Measurements from ENCODE around the gene STATH.

STATH gene

GRCh38 chr4:69974631-69975030 is 21.1 kb upstream of the STATH start:
- no peak for TF ChIP-seq CTCF (IDR thresholded peaks at IDR 0.05)
- Histone ChIP-seq H3K4me1 (no peaks in the 10 kb centered on the region), H3K79me2 (no peaks in the 10 kb centered on the region), H2AFZ (no peak overlapping the region), H3K4me2 (ENCODE audit: low read length) (no peak overlapping the region), H3K9ac (no peak overlapping the region), H3K27ac (no peak overlapping the region), H3K9me3 (ENCODE audit: control insufficient read depth, low read length) (no peaks in the 10 kb centered on the region), H3K36me3 (ENCODE audit: control insufficient read depth, insufficient read depth, low read length) (no peaks in the 10 kb centered on the region), H3K27me3 (ENCODE audit: control insufficient read depth, insufficient read depth, low read length) (no peaks in the 10 kb centered on the region), H3K4me3 (ENCODE audit: low read depth, low read length) (no peak overlapping the region)

- H2AFZ ChIP-seq, result no peak overlapping the region
- no peak overlapping the region for H3K27ac ChIP-seq
Observed at GRCh38 chr4:69977582-69977981, 18.2 kb upstream of the STATH start.

DNA sequence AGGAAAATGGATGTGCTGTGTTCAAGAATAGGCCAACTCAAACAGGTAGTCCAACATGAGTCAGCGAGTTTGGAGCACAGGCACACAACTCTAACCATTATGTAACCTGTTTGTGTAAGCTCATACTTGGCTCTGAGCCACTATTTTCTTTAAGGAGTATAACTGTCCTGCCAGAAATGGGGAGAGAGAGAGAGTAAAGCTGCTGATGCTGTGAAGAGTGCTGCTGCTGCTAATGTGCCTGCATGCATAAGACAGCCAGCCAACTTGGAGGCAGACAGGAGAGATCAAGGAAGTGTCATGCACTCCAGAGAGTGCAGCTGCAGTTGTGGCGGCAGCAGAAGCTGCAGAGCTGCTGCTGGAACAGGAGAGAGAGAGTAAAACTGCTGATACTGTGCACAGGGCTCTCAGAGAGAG is 11.7 kb upstream of the STATH start:
- no peak overlapping the region for H3K9ac ChIP-seq
- no peak overlapping the region for H3K27ac ChIP-seq
- no peak for TF ChIP-seq CTCF (IDR thresholded peaks at IDR 0.05)
- H3K36me3 ChIP-seq (ENCODE audit: control insufficient read depth, insufficient read depth, low read length), result no peaks in the 10 kb centered on the region
- no peaks in the 10 kb centered on the region for H3K79me2 ChIP-seq
- H3K27me3 ChIP-seq (ENCODE audit: control insufficient read depth, insufficient read depth, low read length), result no peaks in the 10 kb centered on the region
- H2AFZ ChIP-seq, result no peak overlapping the region
- no peak overlapping the region for H3K4me3 ChIP-seq (ENCODE audit: low read depth, low read length)
- H3K4me1 ChIP-seq, result no peaks in the 10 kb centered on the region
- no peaks in the 10 kb centered on the region for H3K9me3 ChIP-seq (ENCODE audit: control insufficient read depth, low read length)
- no peak overlapping the region for H3K4me2 ChIP-seq (ENCODE audit: low read length)

More at GRCh38 chr4:69977582-69977981, 18.2 kb upstream of the STATH start:
- Histone ChIP-seq H3K4me3 (ENCODE audit: low read depth, low read length) (no peak overlapping the region), H3K9ac (no peak overlapping the region), H3K27me3 (ENCODE audit: control insufficient read depth, insufficient read depth, low read length) (no peaks in the 10 kb centered on the region), H3K79me2 (no peaks in the 10 kb centered on the region), H3K4me2 (ENCODE audit: low read length) (no peak overlapping the region), H3K9me3 (ENCODE audit: control insufficient read depth, low read length) (no peaks in the 10 kb centered on the region), H3K36me3 (ENCODE audit: control insufficient read depth, insufficient read depth, low read length) (no peaks in the 10 kb centered on the region), H3K4me1 (no peaks in the 10 kb centered on the region)
- TF ChIP-seq CTCF (IDR thresholded peaks at IDR 0.05), result no peak

DNA sequence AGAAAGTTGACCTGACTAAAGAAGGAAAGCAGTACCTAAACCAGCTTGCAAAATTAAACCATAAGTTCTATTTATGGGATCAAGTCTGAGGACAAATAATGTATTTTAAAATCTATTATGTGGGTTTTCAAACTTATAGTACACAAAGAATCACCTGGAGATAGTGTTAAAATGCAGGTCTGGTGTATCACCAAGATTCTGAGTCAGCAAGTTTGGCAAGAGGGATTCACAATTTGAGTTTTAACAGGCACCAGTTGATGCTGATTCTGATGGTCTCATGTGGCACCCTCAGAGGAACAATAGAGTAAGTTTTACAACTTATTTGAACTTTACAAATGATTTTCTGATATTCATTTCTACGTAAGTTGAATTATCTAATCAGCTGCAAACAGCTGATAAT is 9.1 kb upstream of the STATH start:
- Histone ChIP-seq H3K4me2 (ENCODE audit: low read length) (no peak overlapping the region), H3K27ac (no peak overlapping the region), H3K27me3 (ENCODE audit: control insufficient read depth, insufficient read depth, low read length) (no peaks in the 10 kb centered on the region), H3K9ac (no peak overlapping the region), H2AFZ (no peak overlapping the region), H3K36me3 (ENCODE audit: control insufficient read depth, insufficient read depth, low read length) (no peaks in the 10 kb centered on the region), H3K79me2 (no peaks in the 10 kb centered on the region), H3K4me1 (no peaks in the 10 kb centered on the region), H3K9me3 (ENCODE audit: control insufficient read depth, low read length) (no peaks in the 10 kb centered on the region), H3K4me3 (ENCODE audit: low read depth, low read length) (no peak overlapping the region)
- no peak for TF ChIP-seq CTCF (IDR thresholded peaks at IDR 0.05)

GRCh38 chr4:69991016-69991415 is 4.8 kb upstream of the STATH start:
- Histone ChIP-seq H3K27ac (no peak overlapping the region), H3K9me3 (ENCODE audit: control insufficient read depth, low read length) (no peaks in the 10 kb centered on the region), H2AFZ (no peak overlapping the region), H3K36me3 (ENCODE audit: control insufficient read depth, insufficient read depth, low read length) (no peaks in the 10 kb centered on the region), H3K9ac (no peak overlapping the region), H3K4me2 (ENCODE audit: low read length) (no peak overlapping the region), H3K79me2 (no peaks in the 10 kb centered on the region), H3K27me3 (ENCODE audit: control insufficient read depth, insufficient read depth, low read length) (no peaks in the 10 kb centered on the region), H3K4me3 (ENCODE audit: low read depth, low read length) (no peak overlapping the region), H3K4me1 (no peaks in the 10 kb centered on the region)
- TF ChIP-seq CTCF (IDR thresholded peaks at IDR 0.05), result no peak
